Activated CD8-positive, alpha-beta memory T cell treated with anti-CD3 and anti-CD28 coated beads, Interleukin-2, amount 50 U/mL, for 24 hours (primary cell): ENCODE measurements around the gene EEF1A2.

Source experiments
- DNase-seq: peaks from one replicate; pipeline ENCODE4 v3.0.0-alpha.2; 2020; ENCODE audit errors: extremely low read depth

Gene EEF1A2

GRCh38 chr20:63500151-63500901, 1.4 kb upstream of the EEF1A2 start:
- DNase-seq, result no peak

- no peak for DNase-seq
Measured at GRCh38 chr20:63499338-63499969, 571 bp upstream of the EEF1A2 start.

GRCh38 chr20:63497946-63498935, 642 bp downstream of the EEF1A2 start:
- no peak for DNase-seq

GRCh38 chr20:63497138-63497945, 1.5 kb downstream of the EEF1A2 start:
- no peak for DNase-seq

- no peak for DNase-seq
Measured at GRCh38 chr20:63496596-63497120, 2.2 kb downstream of the EEF1A2 start.

- DNase-seq, result peak; percentile 42
Measured at GRCh38 chr20:63495741-63496595, 2.9 kb downstream of the EEF1A2 start.

- no peak for DNase-seq
Measured at GRCh38 chr20:63495167-63495720, 3.6 kb downstream of the EEF1A2 start.

GRCh38 chr20:63494420-63495166, 4.3 kb downstream of the EEF1A2 start:
- DNase-seq, result no peak

GRCh38 chr20:63494084-63494419, 4.8 kb downstream of the EEF1A2 start:
- DNase-seq, result no peak

GRCh38 chr20:63493563-63494020, 5.3 kb downstream of the EEF1A2 start:
- no peak for DNase-seq

- no peak for DNase-seq
Measured at GRCh38 chr20:63492982-63493381, 5.9 kb downstream of the EEF1A2 start.

GRCh38 chr20:63492518-63492917, 6.4 kb downstream of the EEF1A2 start:
- no peak for DNase-seq

- DNase-seq, result no peak
Measured at GRCh38 chr20:63491635-63492230, 7.2 kb downstream of the EEF1A2 start.

- DNase-seq, result no peak
Measured at GRCh38 chr20:63491078-63491477, 7.8 kb downstream of the EEF1A2 start.

- DNase-seq, result no peak
Measured at GRCh38 chr20:63490416-63490815, 8.5 kb downstream of the EEF1A2 start.

- no peak for DNase-seq
Measured at GRCh38 chr20:63488315-63489251, 10.3 kb downstream of the EEF1A2 start.

GRCh38 chr20:63487781-63488241, 11.1 kb downstream of the EEF1A2 start:
- DNase-seq, result no peak
